Measurements from ENCODE around the gene KIF1B. TPM values are rescaled to one million over a fixed set of nuclear protein-coding genes. Genes with fewer than 3 reads are reported as not detected.

The KIF1B gene
- total RNA-seq, 1 donor from 2014 or later, result 35.5 TPM

DNA sequence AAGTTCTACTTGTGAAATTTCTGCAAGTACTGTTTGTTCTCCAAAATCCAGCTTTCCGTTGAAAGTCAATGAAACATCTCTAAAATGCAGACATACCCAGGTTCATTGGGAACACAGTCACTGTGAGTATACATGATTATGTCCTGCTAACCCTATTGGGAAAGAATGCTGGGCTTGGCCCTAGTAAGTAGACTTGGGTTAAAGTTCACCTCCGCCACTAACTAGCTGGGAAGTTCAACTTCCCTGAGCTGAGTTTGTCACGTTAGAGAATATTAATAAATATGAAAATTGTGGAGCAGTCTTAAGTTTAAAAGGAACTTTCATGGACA, 178.0 kb downstream of the KIF1B start:
- peaks cover 10% of the 10 kb centered on the region for H3K4me1 ChIP-seq
- intact Hi-C loops (cut with DNase I), result no loop called here
- H3K36me3 ChIP-seq, result no peaks in the 10 kb centered on the region
- H3K4me3 ChIP-seq, result no peak overlapping the region
- H3K27me3 ChIP-seq, result no peaks in the 10 kb centered on the region
- DNase-seq (no peak), ATAC-seq (peak; percentile 75)
- H3K27ac ChIP-seq, result peak overlapping the region; percentile 82
- no peaks in the 10 kb centered on the region for H3K9me3 ChIP-seq
- TF ChIP-seq CTCF (IDR thresholded peaks at IDR 0.05), result no peak

DNA sequence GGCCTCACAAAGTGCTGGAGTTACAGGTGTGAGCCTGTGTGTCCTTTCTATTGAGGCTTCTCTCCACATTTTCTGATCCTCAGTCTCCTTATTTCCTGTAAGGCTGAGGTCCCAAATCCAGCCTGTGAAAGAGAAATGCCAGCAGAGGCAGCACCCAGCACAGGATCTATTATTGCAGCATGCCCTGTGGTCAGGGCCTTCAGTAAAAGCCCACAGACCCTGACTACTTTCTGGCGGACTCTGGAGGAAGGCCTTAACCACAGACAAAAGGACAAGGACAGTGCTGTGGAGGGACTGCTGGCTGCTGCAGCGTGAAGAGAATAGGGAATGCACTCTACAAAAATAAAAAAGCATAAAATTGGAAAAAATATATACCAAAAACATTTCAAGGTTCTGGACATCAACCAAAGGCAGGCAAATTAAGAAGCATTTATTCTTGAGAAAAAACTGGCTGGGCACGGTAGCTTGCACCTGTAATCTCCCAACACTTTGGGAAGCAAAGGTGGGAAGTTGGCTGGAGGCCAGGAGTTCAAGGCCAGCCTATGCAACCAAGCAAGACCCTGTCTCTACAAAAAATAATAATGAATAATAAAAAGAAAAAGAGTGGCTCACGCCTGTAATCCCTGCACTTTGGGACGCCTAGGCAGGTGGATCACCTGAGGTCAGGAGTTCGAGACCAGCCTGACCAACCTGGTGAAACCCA, 179.1 kb downstream of the KIF1B start:
- ATAC-seq (peak; percentile 20), DNase-seq (no peak)
- no peak for TF ChIP-seq CTCF (IDR thresholded peaks at IDR 0.05)
- H3K36me3 ChIP-seq, result no peaks in the 10 kb centered on the region
- peaks cover 10% of the 10 kb centered on the region for H3K4me1 ChIP-seq
- no peak overlapping the region for H3K4me3 ChIP-seq
- peak overlapping the region; percentile 82 for H3K27ac ChIP-seq
- H3K9me3 ChIP-seq, result no peaks in the 10 kb centered on the region
- intact Hi-C loops (cut with DNase I), result no loop called here
- H3K27me3 ChIP-seq, result no peaks in the 10 kb centered on the region

- DNase-seq (no peak), ATAC-seq (no peak)
- peaks cover 16% of the 10 kb centered on the region for H3K4me1 ChIP-seq
- intact Hi-C loops (cut with DNase I), result no loop called here
- no peaks in the 10 kb centered on the region for H3K27me3 ChIP-seq
- no peak for TF ChIP-seq CTCF (IDR thresholded peaks at IDR 0.05)
- H3K4me3 ChIP-seq, result no peak overlapping the region
- no peaks in the 10 kb centered on the region for H3K9me3 ChIP-seq
- no peaks in the 10 kb centered on the region for H3K36me3 ChIP-seq
- no peak overlapping the region for H3K27ac ChIP-seq
Measured at GRCh38 chr1:10396870-10397269, 186.5 kb downstream of the KIF1B start.

- Histone ChIP-seq H3K36me3 (peaks cover 7% of the 10 kb centered on the region), H3K27ac (peak overlapping the region; percentile 71), H3K27me3 (no peaks in the 10 kb centered on the region), H3K9me3 (no peaks in the 10 kb centered on the region), H3K4me1 (peaks cover 16% of the 10 kb centered on the region), H3K4me3 (peak overlapping the region; percentile 96)
- DNase-seq (no peak), ATAC-seq (no peak)
- intact Hi-C loops (cut with DNase I), result no loop called here
- TF ChIP-seq CTCF (IDR thresholded peaks at IDR 0.05), result no peak
Measured at GRCh38 chr1:10398278-10398733, 187.9 kb downstream of the KIF1B start.

DNA sequence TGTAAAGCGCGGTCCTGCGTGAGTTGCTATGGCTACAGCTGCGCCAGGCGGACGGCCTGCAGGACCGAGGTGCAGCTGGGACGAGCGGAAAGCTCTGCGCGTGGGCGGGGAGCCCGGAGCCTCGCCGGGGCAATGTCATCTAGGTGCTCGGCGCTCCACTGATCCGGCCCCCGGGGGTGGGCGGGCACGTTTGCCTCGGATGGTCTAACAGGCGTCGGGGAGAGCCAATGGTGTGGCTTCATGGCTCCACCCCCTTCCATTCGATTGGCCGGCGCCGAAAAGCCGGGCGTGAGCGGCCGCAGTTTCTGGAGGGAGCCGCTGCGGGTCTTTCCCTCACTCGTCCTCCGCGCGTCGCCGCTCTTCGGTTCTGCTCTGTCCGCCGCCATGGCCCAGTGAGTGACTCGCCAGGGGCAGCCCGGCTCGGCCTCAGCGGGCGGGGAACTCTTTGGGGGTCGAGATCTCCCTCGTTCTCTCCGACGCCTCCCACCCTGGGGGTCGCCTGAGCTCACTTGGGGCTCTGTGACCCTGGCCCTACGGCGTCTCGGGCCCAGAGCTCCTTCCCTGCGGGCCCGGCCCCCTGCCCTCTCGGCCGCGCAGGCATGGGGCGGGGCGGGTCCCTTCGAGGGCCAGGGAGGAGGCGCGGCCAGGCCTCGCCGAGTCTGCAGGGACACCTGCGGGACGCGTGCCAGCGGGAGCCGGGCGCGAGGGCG, 188.5 kb downstream of the KIF1B start, which contains the start of gene PGD:
PGD (plus strand) TSS at position 331 of the 710 bp plus-strand sequence; CDS start at position 385, 54 bp downstream.
- Histone ChIP-seq H3K36me3 (peaks cover 13% of the 10 kb centered on the region), H3K27me3 (no peaks in the 10 kb centered on the region), H3K9me3 (no peaks in the 10 kb centered on the region), H3K4me1 (peaks cover 16% of the 10 kb centered on the region), H3K27ac (peak within 1 kb of the TSS; percentile 93), H3K4me3 (peak within 1 kb of the TSS; percentile 96)
- DNase-seq (peak; percentile 100), ATAC-seq (peak; percentile 98)
- intact Hi-C loops (cut with DNase I), result no loop called here
- peak; percentile 12 for TF ChIP-seq CTCF (IDR thresholded peaks at IDR 0.05)
